Measurements from ENCODE around the gene KCNJ6. TPM values are rescaled to one million over a fixed set of nuclear protein-coding genes. Genes with fewer than 3 reads are reported as not detected.

KCNJ6 gene
- total RNA-seq, 1 experiment from 2014 or later = 0.05 TPM

DNA sequence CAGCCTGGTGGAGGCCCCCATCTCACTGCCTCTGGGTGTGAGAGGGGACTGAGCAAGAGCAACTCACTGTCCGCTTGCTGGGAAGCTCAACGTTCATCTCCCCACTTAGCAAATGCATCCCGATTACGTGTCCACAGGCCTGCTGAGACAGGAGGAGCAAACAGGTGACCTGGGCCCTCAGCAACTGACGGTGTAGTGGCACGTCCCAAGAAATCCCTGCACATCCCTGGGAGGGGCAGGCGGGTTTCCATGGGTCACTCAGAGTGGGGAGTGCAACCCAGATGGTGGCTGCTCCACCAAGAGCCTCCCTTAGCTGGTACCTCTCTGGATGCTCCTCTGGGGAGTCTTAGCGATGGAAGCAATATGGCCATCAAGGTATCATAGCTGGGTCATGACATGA, 320.3 kb downstream of the KCNJ6 start:
- CTCF ChIA-PET = no interaction called here
- no TSS peak for BruUV-seq (replicated peaks)

DNA sequence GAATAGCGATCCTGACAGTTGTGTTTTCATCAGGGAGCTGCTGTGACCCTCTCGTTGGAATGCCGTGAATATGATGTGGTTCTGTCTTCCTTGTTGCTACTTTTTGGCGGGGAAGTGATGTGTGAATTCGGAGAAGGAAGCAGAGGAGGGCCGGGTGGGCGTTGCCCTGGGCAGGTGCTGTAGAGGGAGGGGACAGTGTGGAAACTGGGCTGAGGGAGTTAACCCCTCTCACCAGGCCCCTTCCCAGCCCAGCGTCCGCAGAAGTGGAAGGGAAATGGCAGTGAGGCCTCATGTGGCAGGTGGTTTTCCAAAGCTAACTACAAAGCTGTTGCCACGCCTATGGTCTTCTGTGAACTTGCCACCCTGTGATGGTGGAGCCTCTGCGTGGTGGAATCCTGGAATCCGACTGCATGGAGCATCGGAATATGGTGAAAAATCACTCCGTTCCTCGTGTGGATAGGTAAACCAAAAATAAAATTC, 321.7 kb downstream of the KCNJ6 start:
- Mint-ChIP-seq H3K36me3 (ENCODE audit: insufficient read depth, unreplicated experiment) (no peaks in the 10 kb centered on the region), H3K4me1 (ENCODE audit: low read depth, unreplicated experiment) (no peaks in the 10 kb centered on the region), H3K27ac (ENCODE audit: unreplicated experiment) (no peak overlapping the region), H3K9me3 (ENCODE audit: low read depth, unreplicated experiment) (peaks cover 5% of the 10 kb centered on the region), H3K27me3 (ENCODE audit: unreplicated experiment) (no peaks in the 10 kb centered on the region), H3K4me3 (ENCODE audit: low read depth, unreplicated experiment) (no peak overlapping the region)
- no peak for DNase-seq
- TF ChIP-seq, protein P1, sequence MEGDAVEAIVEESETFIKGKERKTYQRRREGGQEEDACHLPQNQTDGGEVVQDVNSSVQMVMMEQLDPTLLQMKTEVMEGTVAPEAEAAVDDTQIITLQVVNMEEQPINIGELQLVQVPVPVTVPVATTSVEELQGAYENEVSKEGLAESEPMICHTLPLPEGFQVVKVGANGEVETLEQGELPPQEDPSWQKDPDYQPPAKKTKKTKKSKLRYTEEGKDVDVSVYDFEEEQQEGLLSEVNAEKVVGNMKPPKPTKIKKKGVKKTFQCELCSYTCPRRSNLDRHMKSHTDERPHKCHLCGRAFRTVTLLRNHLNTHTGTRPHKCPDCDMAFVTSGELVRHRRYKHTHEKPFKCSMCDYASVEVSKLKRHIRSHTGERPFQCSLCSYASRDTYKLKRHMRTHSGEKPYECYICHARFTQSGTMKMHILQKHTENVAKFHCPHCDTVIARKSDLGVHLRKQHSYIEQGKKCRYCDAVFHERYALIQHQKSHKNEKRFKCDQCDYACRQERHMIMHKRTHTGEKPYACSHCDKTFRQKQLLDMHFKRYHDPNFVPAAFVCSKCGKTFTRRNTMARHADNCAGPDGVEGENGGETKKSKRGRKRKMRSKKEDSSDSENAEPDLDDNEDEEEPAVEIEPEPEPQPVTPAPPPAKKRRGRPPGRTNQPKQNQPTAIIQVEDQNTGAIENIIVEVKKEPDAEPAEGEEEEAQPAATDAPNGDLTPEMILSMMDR (IDR thresholded peaks at IDR 0.05; ENCODE audit: unreplicated experiment) = no peak
- CTCF ChIA-PET = interaction anchor here (0.6 kb wide), 1 partner anchor 319 kb away, joined by 4 read pairs; no protein-coding TSS in a partner anchor
- no TSS peak for BruUV-seq (replicated peaks)
- intact Hi-C loops (cut with micrococcal nuclease; ENCODE audit: unreplicated experiment) = no loop called here

More for the DNA sequence above, 320.3 kb downstream of the KCNJ6 start:
- peaks cover 5% of the 10 kb centered on the region for H3K9me3 Mint-ChIP-seq (ENCODE audit: low read depth, unreplicated experiment)
- no peaks in the 10 kb centered on the region for H3K27me3 Mint-ChIP-seq (ENCODE audit: unreplicated experiment)
- intact Hi-C loops (cut with micrococcal nuclease; ENCODE audit: unreplicated experiment) = no loop called here
- TF ChIP-seq, protein P1 (IDR thresholded peaks at IDR 0.05; ENCODE audit: unreplicated experiment) = no peak
- no peak overlapping the region for H3K4me3 Mint-ChIP-seq (ENCODE audit: low read depth, unreplicated experiment)
- H3K36me3 Mint-ChIP-seq (ENCODE audit: insufficient read depth, unreplicated experiment) = no peaks in the 10 kb centered on the region
- no peak for DNase-seq
- H3K27ac Mint-ChIP-seq (ENCODE audit: unreplicated experiment) = no peak overlapping the region
- no peaks in the 10 kb centered on the region for H3K4me1 Mint-ChIP-seq (ENCODE audit: low read depth, unreplicated experiment)

DNA sequence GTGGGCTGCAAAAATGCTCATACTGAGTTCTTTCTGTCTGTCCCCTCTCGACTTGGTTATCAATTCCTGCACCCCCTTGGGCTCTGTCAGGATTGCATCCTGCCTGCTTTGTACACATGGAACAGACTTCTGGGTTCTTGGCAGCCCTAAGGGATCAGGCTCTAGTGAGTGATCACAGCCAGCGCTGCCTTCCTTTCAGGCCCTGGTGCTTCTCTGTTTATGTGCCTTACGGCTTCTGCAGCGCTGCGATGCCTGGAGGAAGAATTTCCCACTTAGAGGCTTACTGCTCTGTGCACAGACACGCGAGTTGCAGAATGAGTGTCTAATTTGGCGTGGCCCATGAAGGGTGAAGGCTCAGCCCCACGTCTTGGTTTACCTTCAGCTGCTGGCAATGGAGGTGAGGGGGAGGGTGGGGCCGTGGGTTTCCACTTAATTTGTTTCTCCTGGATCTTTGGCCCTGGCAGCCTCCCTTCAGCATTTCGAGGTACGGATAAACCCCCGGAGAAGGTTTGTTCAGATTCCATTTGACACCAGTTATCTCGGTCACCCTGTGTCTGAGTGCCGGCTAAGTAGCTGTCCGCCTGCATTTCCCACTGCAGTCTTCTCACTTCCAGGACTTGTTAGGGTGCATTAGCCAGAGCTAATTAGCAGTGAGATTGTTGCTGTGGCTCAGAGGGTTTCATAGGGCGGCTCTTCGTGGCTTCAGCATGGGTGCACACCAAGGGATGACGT, 322.4 kb downstream of the KCNJ6 start:
- CTCF ChIA-PET = no interaction called here
- no peaks in the 10 kb centered on the region for H3K27me3 Mint-ChIP-seq (ENCODE audit: unreplicated experiment)
- TF ChIP-seq, protein P1 (IDR thresholded peaks at IDR 0.05; ENCODE audit: unreplicated experiment) = no peak
- H3K9me3 Mint-ChIP-seq (ENCODE audit: low read depth, unreplicated experiment) = peaks cover 5% of the 10 kb centered on the region
- intact Hi-C loops (cut with micrococcal nuclease; ENCODE audit: unreplicated experiment) = no loop called here
- no peak for DNase-seq
- no TSS peak for BruUV-seq (replicated peaks)
- H3K36me3 Mint-ChIP-seq (ENCODE audit: insufficient read depth, unreplicated experiment) = no peaks in the 10 kb centered on the region
- no peak overlapping the region for H3K27ac Mint-ChIP-seq (ENCODE audit: unreplicated experiment)
- H3K4me1 Mint-ChIP-seq (ENCODE audit: low read depth, unreplicated experiment) = no peaks in the 10 kb centered on the region
- H3K4me3 Mint-ChIP-seq (ENCODE audit: low read depth, unreplicated experiment) = no peak overlapping the region

DNA sequence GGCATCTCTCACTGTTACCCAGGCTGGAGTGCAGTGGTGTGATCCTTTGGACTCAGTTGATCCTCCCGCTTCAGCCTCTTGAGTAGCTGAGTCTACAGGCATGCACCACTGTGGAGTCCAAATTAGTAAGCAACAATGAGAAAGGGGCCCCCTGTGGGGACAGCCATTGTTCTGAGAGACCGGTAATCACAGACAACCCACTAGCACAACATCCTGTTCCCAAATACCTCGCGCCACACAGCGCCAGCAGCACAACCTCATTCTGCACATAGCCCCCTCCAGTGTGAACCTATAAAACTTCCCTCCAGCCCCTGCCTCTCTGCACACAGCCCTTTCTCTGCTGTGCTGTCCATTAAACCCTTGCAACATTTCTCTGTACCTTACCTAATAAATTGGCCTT, 323.2 kb downstream of the KCNJ6 start:
- TF ChIP-seq, protein P1 (IDR thresholded peaks at IDR 0.05; ENCODE audit: unreplicated experiment) = no peak
- Mint-ChIP-seq H3K4me1 (ENCODE audit: low read depth, unreplicated experiment) (no peaks in the 10 kb centered on the region), H3K36me3 (ENCODE audit: insufficient read depth, unreplicated experiment) (no peaks in the 10 kb centered on the region), H3K27ac (ENCODE audit: unreplicated experiment) (no peak overlapping the region), H3K9me3 (ENCODE audit: low read depth, unreplicated experiment) (peaks cover 3% of the 10 kb centered on the region), H3K4me3 (ENCODE audit: low read depth, unreplicated experiment) (no peak overlapping the region), H3K27me3 (ENCODE audit: unreplicated experiment) (no peaks in the 10 kb centered on the region)
- CTCF ChIA-PET = no interaction called here
- intact Hi-C loops (cut with micrococcal nuclease; ENCODE audit: unreplicated experiment) = no loop called here
- DNase-seq = no peak
- BruUV-seq (replicated peaks) = no TSS peak
